ENCODE data around the gene KLRF2.

DNA sequence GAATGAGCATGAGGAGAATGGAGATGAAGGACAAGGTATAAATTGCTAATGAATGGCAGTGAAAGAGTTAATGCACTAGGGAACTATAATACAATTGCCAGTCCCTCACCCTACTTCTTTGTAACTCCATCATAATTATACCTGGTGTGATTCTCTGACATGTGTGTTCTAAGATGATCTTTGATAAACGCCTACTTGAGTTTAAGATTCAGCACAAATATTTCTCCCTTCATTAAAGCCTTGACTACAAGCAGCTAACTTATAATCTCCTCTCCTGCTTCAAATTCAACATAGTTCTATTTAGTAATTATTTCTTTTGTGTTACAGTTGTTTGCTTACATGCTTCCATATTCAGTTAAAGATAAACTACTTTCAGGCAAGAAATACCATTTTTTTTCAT is 60.5 kb downstream of the KLRF2 start:
- TF ChIP-seq CEBPB (IDR thresholded peaks at IDR 0.05; ENCODE audit: low read depth, low read length) (no peak), CBX5 (IDR thresholded peaks at IDR 0.05; ENCODE audit: low read depth, low read length) (no peak), SIX5 (IDR thresholded peaks at IDR 0.05; ENCODE audit: low read depth, low read length) (no peak), EZH2 (IDR thresholded peaks at IDR 0.05; ENCODE audit: low read depth, low read length, severe bottlenecking) (no peak)
- TF ChIP-seq, protein P1, sequence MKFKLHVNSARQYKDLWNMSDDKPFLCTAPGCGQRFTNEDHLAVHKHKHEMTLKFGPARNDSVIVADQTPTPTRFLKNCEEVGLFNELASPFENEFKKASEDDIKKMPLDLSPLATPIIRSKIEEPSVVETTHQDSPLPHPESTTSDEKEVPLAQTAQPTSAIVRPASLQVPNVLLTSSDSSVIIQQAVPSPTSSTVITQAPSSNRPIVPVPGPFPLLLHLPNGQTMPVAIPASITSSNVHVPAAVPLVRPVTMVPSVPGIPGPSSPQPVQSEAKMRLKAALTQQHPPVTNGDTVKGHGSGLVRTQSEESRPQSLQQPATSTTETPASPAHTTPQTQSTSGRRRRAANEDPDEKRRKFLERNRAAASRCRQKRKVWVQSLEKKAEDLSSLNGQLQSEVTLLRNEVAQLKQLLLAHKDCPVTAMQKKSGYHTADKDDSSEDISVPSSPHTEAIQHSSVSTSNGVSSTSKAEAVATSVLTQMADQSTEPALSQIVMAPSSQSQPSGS (IDR thresholded peaks at IDR 0.05; ENCODE audit: low read length), result no peak
